H7 (cell line): Measurements from ENCODE around the gene CMTM7. TPM values are rescaled to one million over a fixed set of nuclear protein-coding genes. Genes with fewer than 3 reads are reported as not detected.

Experiments
- DNase-seq: peaks from one replicate; pipeline ENCODE4 v3.0.0; 2012
- H3K27me3 ChIP-seq: 2 replicates; pipeline ENCODE4 v1.6.0; 2011; ENCODE audit warnings: mild to moderate bottlenecking, low read length; ENCODE audit not compliant: control insufficient read depth, insufficient read depth
- H3K36me3 ChIP-seq: replicated peaks from 2 replicates; pipeline ENCODE4 v1.5.1; 2011; ENCODE audit warnings: low read length; ENCODE audit not compliant: control insufficient read depth, insufficient read depth
- H3K4me3 ChIP-seq: 2 replicates; pipeline ENCODE4 v1.5.1; 2011; ENCODE audit warnings: low read depth, mild to moderate bottlenecking, control low read depth, low read length, moderate library complexity; ENCODE audit not compliant: insufficient read depth
- total RNA-seq: library from RNA; depleted of rRNA; stranded (reverse); fragments of >200 nt; shearing (Covaris generic); gene quantifications from 2 replicates; pipeline ENCODE4 v1.2.3, GENCODE V29; 2014

Gene CMTM7
- total RNA-seq, 1 experiment from 2014 or later = 15.3 TPM

DNA sequence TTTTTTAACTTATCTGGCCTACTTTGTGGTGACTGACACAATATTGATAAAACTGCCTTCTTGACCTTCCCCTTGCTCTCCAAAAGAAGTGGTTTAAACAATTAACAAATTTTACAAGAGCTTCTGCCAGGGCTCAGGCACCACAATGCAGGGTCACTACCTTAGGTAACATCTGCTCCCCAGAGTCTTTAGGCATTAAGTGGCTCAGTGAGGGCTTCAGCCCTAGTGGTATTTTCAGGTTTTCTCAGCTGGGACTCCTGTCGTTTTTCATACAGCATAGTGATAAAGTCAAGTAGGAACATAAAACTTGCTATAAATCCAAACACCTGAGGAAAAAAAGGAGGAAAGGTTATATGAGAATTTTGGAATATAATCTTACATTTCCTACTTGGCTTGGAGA is 92.1 kb downstream of the CMTM7 start:
- Histone ChIP-seq H3K36me3 (peaks cover 2% of the 10 kb centered on the region; the same call in 1 of the 2 replicates), H3K27me3 (no peaks in the 10 kb centered on the region), H3K4me3 (no peak overlapping the region)
- DNase-seq = no peak

GRCh38 chr3:32484436-32484835 is 92.8 kb downstream of the CMTM7 start:
- H3K4me3 ChIP-seq = no peak overlapping the region
- peaks cover 2% of the 10 kb centered on the region; the same call in 1 of the 2 replicates for H3K36me3 ChIP-seq
- no peak for DNase-seq
- H3K27me3 ChIP-seq = no peaks in the 10 kb centered on the region

DNA sequence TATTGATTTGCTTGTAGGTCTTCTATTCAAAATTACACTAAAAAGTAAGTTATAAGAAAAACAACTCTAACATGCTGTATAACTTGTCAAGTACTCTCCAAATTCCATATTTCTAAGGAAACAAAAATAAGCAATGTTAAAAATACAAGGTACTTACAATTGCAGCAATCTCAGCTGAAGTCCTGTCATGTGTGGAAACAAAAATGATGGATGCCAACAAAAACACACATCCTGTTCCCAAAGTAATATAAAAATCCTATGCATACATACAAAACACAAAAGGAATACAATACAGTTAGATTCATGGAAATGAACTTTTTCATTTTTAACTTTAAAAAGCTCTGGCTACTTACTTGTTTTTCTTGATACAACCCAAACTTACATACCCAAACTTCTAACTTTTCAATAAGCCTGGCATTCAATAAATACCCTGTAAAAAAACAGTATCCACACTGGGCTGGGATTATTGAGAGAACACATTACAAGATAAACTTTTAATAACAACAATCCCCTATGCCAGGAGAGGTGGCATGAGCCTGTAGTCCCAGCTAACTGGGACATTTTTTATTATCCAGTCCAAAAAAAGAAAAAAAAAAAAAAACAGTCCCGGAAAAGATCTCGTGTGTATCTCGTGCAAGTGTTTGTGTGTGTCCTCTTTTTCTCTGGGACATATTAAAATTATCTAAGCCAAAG is 96.3 kb downstream of the CMTM7 start:
- H3K4me3 ChIP-seq = no peak overlapping the region
- no peaks in the 10 kb centered on the region for H3K27me3 ChIP-seq
- no peak for DNase-seq
- peaks cover 2% of the 10 kb centered on the region; the same call in 1 of the 2 replicates for H3K36me3 ChIP-seq

- H3K36me3 ChIP-seq = peaks cover 2% of the 10 kb centered on the region; the same call in 1 of the 2 replicates
Observed at GRCh38 chr3:32488474-32489008, 96.9 kb downstream of the CMTM7 start.

DNA sequence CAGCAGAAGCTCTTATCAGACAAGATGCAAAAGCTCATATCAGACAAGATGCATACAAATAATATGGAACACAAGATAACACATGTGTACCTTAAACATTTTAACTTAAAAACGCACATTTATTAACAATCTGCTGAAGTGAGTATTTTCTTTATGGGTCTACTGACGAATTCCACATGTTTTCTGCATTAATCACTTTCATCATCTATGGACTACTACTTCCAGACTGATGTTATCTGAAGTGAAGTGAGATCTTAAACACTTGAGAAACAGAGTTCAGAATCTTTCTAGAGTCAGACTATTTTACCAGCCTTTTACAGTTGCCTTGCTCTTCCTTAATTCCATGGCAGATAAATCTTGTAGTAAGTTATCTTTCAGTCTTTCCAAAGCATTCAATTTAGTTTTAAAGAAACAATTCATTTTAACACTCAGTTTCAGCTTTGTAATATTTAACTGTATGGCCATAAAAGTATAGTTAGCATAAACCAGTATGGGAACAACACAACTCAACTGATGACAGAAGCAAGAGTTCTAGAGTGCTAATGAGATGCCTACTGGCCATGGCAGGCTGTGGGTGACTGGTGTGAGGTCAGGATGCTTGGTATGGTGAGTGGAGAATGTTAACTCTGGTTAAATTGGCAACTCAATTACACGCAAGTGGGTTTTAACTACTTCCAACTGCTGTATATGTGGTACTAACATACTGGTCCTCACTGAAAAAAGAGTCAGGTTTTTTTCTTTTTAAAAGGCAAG is 101.2 kb downstream of the CMTM7 start:
- no peak overlapping the region for H3K4me3 ChIP-seq
- H3K27me3 ChIP-seq = no peaks in the 10 kb centered on the region
- no peak for DNase-seq
- H3K36me3 ChIP-seq = no peaks in the 10 kb centered on the region

More at GRCh38 chr3:32488474-32489008, 96.9 kb downstream of the CMTM7 start:
- Histone ChIP-seq H3K4me3 (no peak overlapping the region), H3K27me3 (no peaks in the 10 kb centered on the region)
- no peak for DNase-seq

GRCh38 chr3:32493437-32494414 is 102.1 kb downstream of the CMTM7 start:
- no peak for DNase-seq
- Histone ChIP-seq H3K36me3 (no peaks in the 10 kb centered on the region), H3K27me3 (no peaks in the 10 kb centered on the region), H3K4me3 (no peak overlapping the region)

- H3K36me3 ChIP-seq = no peaks in the 10 kb centered on the region
Observed at GRCh38 chr3:32495085-32495484, 103.4 kb downstream of the CMTM7 start.

DNA sequence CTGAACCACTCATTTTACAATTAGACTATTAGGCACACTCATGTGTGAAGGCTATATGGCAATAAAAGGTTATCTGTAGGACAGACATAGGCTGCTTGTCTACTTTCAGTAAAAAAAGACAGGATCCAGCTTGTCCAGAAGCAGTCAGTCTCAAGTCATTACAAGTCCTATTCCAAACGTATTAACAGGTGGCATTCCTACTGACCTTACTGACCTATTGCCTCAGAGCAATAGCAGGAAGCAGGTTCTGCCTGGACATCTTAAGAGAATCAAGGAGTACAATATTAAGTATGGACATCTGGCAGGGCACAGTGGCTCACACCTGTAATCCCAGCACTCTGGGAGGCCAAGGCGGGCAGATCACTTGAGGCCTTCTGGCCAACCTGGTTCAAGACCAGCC is 104.0 kb downstream of the CMTM7 start:
- H3K36me3 ChIP-seq = no peaks in the 10 kb centered on the region
- H3K4me3 ChIP-seq = no peak overlapping the region
- no peak for DNase-seq
- no peaks in the 10 kb centered on the region for H3K27me3 ChIP-seq

More at GRCh38 chr3:32495085-32495484, 103.4 kb downstream of the CMTM7 start:
- no peak for DNase-seq
- H3K4me3 ChIP-seq = no peak overlapping the region
- H3K27me3 ChIP-seq = no peaks in the 10 kb centered on the region

GRCh38 chr3:32498252-32498651 is 106.6 kb downstream of the CMTM7 start:
- no peak overlapping the region for H3K4me3 ChIP-seq
- no peaks in the 10 kb centered on the region for H3K36me3 ChIP-seq
- DNase-seq = no peak
- no peaks in the 10 kb centered on the region for H3K27me3 ChIP-seq

DNA sequence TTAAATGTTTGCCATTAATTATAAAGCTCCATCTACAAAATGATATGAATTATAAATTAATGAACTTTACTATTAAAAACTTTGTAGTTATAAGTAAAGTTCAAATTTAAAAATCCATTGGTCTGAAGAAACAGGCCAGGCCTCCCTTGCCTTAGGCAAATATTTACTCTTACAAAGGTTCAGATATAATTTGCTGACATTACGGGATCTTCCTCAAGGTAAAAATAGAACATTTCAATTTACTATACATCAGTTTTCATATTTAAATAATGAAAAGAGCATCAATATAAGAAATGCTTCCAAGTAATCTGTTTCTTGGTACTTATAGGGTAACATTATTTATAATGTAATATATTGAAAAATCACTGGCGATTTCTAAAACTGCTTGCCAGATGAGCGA is 107.3 kb downstream of the CMTM7 start:
- no peak overlapping the region for H3K4me3 ChIP-seq
- H3K36me3 ChIP-seq = no peaks in the 10 kb centered on the region
- H3K27me3 ChIP-seq = no peaks in the 10 kb centered on the region
- DNase-seq = no peak

- H3K4me3 ChIP-seq = no peak overlapping the region
- DNase-seq = no peak
- no peaks in the 10 kb centered on the region for H3K27me3 ChIP-seq
- H3K36me3 ChIP-seq = no peaks in the 10 kb centered on the region
Observed at GRCh38 chr3:32499585-32499984, 107.9 kb downstream of the CMTM7 start.

- no peak for DNase-seq
- no peaks in the 10 kb centered on the region for H3K27me3 ChIP-seq
- no peak overlapping the region for H3K4me3 ChIP-seq
- no peaks in the 10 kb centered on the region for H3K36me3 ChIP-seq
Observed at GRCh38 chr3:32500231-32500630, 108.6 kb downstream of the CMTM7 start.

GRCh38 chr3:32500880-32501782 is 109.5 kb downstream of the CMTM7 start:
- peak; percentile 19 for DNase-seq

More at GRCh38 chr3:32500880-32501782, 109.5 kb downstream of the CMTM7 start:
- Histone ChIP-seq H3K27me3 (no peaks in the 10 kb centered on the region), H3K4me3 (no peak overlapping the region), H3K36me3 (no peaks in the 10 kb centered on the region)
